ENCODE results near the gene TRIM16. TPM values are rescaled to one million over a fixed set of nuclear protein-coding genes. Genes with fewer than 3 reads are reported as not detected.
A peak's percentile ranks its signal among the peaks of the same experiment; 100 is the strongest.
"Not testable (repeated sequence)": the region's sequence is repeated elsewhere in the genome, so short reads cannot be mapped to it uniquely, and the experiment has no call there.

The TRIM16 gene
- polyA plus RNA-seq, 2 of the 4 experiments (the other 2 are of a cell fraction) = 275 to 297 TPM

DNA sequence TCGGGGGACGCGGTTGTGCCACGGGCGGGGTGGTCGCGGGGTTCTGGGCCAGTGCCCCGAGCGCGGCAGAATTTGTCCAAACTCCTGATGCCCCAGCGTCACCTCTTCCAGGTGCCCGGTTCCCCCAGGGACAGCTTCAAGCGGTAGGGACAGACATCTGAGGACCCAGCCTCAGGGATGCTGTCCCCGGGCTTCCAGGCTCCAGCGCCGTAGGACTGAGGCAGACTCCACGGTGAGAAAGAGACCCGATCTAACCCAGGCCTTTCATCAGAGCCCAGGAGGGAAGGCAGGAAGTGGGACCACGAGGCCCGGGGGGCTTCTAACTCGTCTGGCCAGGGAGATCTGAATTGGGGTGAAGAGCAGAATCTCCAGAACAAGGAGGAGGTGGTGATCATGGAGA is 15.8 kb upstream of the TRIM16 start:
- H3K4me1 ChIP-seq; CTCF ChIA-PET; H3K9me3 ChIP-seq; DNase-seq (ENCODE audit: low read depth in 1 of 2, low spot score in 1 of 2); FAIRE-seq: not testable (repeated sequence)
- POLR2A ChIA-PET = interaction anchor here (1.2 kb wide), 1 partner anchor 49 kb away, joined by 11 read pairs; no protein-coding TSS in a partner anchor
- Histone ChIP-seq H3K4me2 (peak overlapping the region; percentile 66; the same call in 2 of the 3 replicates), H3K4me3 (peak overlapping the region; percentile 61), H3K27ac (peak overlapping the region; percentile 77 to 89)
- no CpG with 5 or more reads among the region's 21 CpGs for WGBS (ENCODE audit: missing lambda C conversion rate)
- peak; percentile 37 to 61 for ATAC-seq

DNA sequence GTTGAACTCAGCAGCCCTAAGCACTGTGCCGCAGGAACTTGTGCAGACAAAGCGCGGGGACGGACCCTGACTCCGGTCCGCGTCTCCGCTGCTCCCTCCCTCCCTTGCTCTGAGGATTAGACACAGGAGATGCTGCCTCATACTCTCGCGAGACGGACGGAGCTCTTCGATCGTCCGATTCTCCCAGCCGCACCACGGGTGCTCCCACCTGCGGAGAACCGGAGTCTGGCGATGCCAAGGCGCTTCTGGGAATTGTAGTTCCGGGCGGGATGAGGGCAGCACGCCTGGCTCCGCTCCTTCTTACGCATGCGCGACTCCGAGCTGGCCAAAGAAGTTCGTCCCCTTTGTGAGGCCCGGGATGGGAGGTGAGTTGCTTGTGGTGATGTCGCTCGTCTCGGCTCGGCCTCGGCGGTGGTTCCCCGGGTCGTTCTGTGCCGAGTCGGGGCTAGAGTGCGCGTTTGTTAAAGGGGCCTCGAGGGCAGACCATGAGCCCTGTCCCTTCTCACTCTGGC is 15.4 kb upstream of the TRIM16 start, which contains the start of gene ZNF286A:
TSS of gene ZNF286A (plus strand) at position 340 of the 512 bp plus-strand sequence. CDS start 578 bp downstream, outside the sequence.
- CTCF ChIA-PET, H3K9me3 ChIP-seq, H3K4me1 ChIP-seq: not testable (repeated sequence)
- H3K4me3 ChIP-seq = peak within 1 kb of the TSS; percentile 61
- peak; percentile 99 for ATAC-seq
- POLR2A ChIA-PET = interaction anchor here (0.6 to 1.2 kb wide), 3 partner anchors 43 to 300 kb away, joined by 3 to 11 read pairs (median 3); partner anchors contain the start of genes TTC19 and ZSWIM7
- FAIRE-seq = peak; percentile 96
- H3K27ac ChIP-seq = peak within 1 kb of the TSS; percentile 77 to 89
- WGBS (ENCODE audit: missing lambda C conversion rate) = 2% methylated on average over 15 of the region's 44 CpGs
- H3K4me2 ChIP-seq = peak within 1 kb of the TSS; percentile 72
- TF ChIP-seq CHD2 (IDR thresholded peaks at IDR 0.05; ENCODE audit: low read length, partially characterized antibody) (peak; percentile 89), POLR2A (IDR thresholded peaks at IDR 0.05; ENCODE audit: low read length) (peak; percentile 44), PHF8 (IDR thresholded peaks at IDR 0.05; ENCODE audit: borderline replicate concordance, low read depth) (0 out of 2 replicates have a peak, but pooled peaks have one; percentile 41), JUN (IDR thresholded peaks at IDR 0.05) (0 out of 5 replicates have a peak, but pooled peaks of 1 of the 2 experiments have one; percentile 19)
- TF ChIP-seq, protein P1, sequence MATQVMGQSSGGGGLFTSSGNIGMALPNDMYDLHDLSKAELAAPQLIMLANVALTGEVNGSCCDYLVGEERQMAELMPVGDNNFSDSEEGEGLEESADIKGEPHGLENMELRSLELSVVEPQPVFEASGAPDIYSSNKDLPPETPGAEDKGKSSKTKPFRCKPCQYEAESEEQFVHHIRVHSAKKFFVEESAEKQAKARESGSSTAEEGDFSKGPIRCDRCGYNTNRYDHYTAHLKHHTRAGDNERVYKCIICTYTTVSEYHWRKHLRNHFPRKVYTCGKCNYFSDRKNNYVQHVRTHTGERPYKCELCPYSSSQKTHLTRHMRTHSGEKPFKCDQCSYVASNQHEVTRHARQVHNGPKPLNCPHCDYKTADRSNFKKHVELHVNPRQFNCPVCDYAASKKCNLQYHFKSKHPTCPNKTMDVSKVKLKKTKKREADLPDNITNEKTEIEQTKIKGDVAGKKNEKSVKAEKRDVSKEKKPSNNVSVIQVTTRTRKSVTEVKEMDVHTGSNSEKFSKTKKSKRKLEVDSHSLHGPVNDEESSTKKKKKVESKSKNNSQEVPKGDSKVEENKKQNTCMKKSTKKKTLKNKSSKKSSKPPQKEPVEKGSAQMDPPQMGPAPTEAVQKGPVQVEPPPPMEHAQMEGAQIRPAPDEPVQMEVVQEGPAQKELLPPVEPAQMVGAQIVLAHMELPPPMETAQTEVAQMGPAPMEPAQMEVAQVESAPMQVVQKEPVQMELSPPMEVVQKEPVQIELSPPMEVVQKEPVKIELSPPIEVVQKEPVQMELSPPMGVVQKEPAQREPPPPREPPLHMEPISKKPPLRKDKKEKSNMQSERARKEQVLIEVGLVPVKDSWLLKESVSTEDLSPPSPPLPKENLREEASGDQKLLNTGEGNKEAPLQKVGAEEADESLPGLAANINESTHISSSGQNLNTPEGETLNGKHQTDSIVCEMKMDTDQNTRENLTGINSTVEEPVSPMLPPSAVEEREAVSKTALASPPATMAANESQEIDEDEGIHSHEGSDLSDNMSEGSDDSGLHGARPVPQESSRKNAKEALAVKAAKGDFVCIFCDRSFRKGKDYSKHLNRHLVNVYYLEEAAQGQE (IDR thresholded peaks at IDR 0.05) = peak; percentile 89
- TF ChIP-seq, protein P2, sequence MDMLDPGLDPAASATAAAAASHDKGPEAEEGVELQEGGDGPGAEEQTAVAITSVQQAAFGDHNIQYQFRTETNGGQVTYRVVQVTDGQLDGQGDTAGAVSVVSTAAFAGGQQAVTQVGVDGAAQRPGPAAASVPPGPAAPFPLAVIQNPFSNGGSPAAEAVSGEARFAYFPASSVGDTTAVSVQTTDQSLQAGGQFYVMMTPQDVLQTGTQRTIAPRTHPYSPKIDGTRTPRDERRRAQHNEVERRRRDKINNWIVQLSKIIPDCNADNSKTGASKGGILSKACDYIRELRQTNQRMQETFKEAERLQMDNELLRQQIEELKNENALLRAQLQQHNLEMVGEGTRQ (IDR thresholded peaks at IDR 0.05) = peak; percentile 39
- TF ChIP-seq, protein P3, sequence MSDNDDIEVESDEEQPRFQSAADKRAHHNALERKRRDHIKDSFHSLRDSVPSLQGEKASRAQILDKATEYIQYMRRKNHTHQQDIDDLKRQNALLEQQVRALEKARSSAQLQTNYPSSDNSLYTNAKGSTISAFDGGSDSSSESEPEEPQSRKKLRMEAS (IDR thresholded peaks at IDR 0.05) = peak; percentile 73
- DNase-seq (ENCODE audit: low read depth in 1 of 2, low spot score in 1 of 2) = peak; percentile 91 to 100

DNA sequence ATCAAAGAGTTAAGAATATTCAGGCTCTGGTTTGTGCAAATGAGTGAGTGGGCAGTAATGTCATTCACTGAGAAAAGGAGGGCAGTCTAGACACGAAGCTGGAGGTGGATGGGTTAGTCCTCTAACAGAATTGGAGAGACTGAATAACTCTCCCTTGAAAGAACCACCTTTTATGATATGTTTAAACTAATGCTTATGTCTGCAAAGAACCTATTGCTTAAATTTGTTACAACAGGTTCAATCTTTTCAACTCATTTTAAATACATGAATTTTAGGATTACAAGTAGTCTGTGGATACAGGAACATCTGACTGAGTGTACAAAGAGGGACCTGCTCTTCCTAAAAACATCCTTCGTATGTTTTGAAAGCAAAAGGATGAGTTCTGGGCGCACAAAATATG is 14.9 kb upstream of the TRIM16 start:
- peak overlapping the region; percentile 72 for H3K4me2 ChIP-seq
- FAIRE-seq (peak; percentile 82), ATAC-seq (peak; percentile 23 to 42; a peak in 5 of 6 replicates)
- POLR2A ChIA-PET = interaction anchor here (0.6 to 1.2 kb wide), 3 partner anchors 43 to 300 kb away, joined by 3 to 11 read pairs (median 3); partner anchors contain the start of genes TTC19 and ZSWIM7
- H3K4me1 ChIP-seq; DNase-seq (ENCODE audit: low read depth in 1 of 2, low spot score in 1 of 2); CTCF ChIA-PET; H3K9me3 ChIP-seq: not testable (repeated sequence)
- peak overlapping the region; percentile 61 for H3K4me3 ChIP-seq
- H3K27ac ChIP-seq = peak overlapping the region; percentile 77 to 81
- WGBS (ENCODE audit: missing lambda C conversion rate) = 6% methylated on average over 3 of the region's 3 CpGs
- peak; percentile 50; the same call in 1 of the 2 replicates for TF ChIP-seq PHF8 (IDR thresholded peaks at IDR 0.05; ENCODE audit: borderline replicate concordance, low read depth)

DNA sequence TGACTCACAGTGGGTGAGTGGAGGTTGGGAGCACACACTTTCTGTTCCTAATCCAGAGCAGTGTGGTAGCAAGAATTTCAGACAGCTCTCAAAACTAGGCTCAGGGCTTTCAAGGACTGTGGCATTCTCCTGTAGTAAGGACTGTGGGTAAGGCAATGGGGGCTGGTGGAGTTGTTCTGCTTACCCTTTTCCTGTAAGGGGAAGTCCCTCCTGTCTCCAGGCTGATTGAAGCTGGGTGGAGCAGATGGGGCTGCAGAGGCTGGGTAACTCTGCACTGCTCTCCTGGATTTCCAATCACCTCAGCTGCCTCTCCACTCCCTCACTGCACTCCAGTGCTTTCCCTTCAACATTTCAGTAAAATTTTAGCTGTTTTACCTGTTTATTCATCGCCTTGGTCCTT is 3.4 kb upstream of the TRIM16 start:
- 80% methylated on average over 1 of the region's 1 CpG for WGBS (ENCODE audit: missing lambda C conversion rate)
- H3K4me3 ChIP-seq; CTCF ChIA-PET; ATAC-seq; H3K4me2 ChIP-seq; DNase-seq (ENCODE audit: low read depth in 1 of 2, low spot score in 1 of 2); H3K27ac ChIP-seq; H3K9me3 ChIP-seq; FAIRE-seq; POLR2A ChIA-PET: not testable (repeated sequence)
- H3K4me1 ChIP-seq = peaks cover 11% of the 10 kb centered on the region; the same call in 2 of the 3 replicates

DNA sequence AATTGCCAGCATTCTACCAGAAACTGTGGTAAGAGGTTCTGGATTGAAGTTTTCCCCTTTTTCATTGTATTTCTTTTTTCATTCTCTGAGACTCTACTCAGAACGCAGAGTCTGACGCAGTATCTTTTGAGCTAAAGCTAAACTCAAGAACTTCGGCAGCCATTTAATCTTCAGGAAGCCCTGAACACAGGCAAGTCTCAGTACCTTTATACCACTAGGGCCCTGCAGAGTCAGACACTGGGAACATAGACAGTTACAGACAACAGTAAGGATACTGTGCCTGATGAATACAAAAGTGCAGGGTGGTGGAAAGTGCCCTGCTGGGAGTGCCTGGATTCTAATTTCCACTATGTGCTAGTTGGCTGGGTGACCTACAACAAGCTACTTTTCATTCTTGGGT is 976 bp downstream of the TRIM16 start:
- FAIRE-seq = not testable (repeated sequence)
- peak in 1 of 2 experiments; percentile 31; a peak in 2 of 6 replicates for ATAC-seq

DNA sequence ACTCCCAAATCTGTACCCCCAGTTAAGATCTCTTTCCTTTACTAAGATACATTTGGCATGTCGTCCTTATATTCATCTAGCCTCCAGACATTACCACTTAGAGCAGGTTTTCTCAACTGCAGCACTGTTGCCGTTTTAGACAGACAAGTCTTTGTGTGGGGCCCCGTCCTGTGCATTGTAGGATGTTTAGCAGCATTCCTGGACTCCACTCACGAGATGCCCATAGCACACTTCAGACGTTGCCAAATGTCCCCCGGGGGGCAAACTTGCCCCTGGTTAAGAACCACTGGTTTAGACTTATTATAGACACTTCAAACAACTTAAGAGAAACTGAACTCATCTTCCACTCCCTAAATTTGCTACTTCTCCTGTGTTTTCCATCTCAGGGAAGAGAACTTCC is 8.1 kb downstream of the TRIM16 start:
- H3K4me1 ChIP-seq; FAIRE-seq; POLR2A ChIA-PET; DNase-seq (ENCODE audit: low read depth in 1 of 2, low spot score in 1 of 2); H3K4me3 ChIP-seq; CTCF ChIA-PET; ATAC-seq; H3K4me2 ChIP-seq; H3K27ac ChIP-seq; H3K9me3 ChIP-seq: not testable (repeated sequence)
- 91% methylated on average over 6 of the region's 6 CpGs for WGBS (ENCODE audit: missing lambda C conversion rate)

More for the DNA sequence above, 976 bp downstream of the TRIM16 start:
- DNase-seq (ENCODE audit: low read depth in 1 of 2, low spot score in 1 of 2); POLR2A ChIA-PET; CTCF ChIA-PET; H3K9me3 ChIP-seq: not testable (repeated sequence)
- peak overlapping the region; percentile 66 to 82; a peak in 4 of 6 replicates for H3K27ac ChIP-seq
- H3K4me3 ChIP-seq = peak overlapping the region; percentile 57; the same call in 2 of the 3 replicates
- peaks cover 13% of the 10 kb centered on the region; the same call in 2 of the 3 replicates for H3K4me1 ChIP-seq
- WGBS (ENCODE audit: missing lambda C conversion rate) = 93% methylated on average over 3 of the region's 3 CpGs
- peak overlapping the region; percentile 83 for H3K4me2 ChIP-seq

DNA sequence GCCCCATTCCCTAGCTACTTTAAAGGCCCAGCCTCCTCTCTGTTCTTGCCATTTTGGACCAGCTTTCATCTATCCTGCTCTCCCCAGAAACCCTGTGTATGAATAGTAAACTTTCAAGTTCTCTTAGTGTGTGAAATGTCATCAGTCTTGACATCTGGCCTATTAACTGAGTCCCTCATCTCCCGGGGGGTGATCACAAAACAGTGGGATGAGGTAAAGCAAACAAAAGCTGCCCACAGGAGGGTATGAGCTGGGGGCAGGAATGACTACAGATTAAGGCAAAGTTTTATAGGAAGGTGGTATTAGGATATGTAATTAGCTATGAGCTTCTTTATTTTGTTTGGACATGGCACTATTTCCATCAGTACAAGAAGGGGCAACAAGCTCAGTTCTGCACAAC is 9.5 kb downstream of the TRIM16 start:
- H3K4me2 ChIP-seq; H3K9me3 ChIP-seq; H3K4me3 ChIP-seq; H3K27ac ChIP-seq; ATAC-seq; DNase-seq (ENCODE audit: low read depth in 1 of 2, low spot score in 1 of 2); H3K4me1 ChIP-seq; CTCF ChIA-PET: not testable (repeated sequence)
- peak; percentile 92 for FAIRE-seq
- POLR2A ChIA-PET = interaction anchor here (0.6 kb wide), 1 partner anchor 37 kb away, joined by 8 read pairs; no protein-coding TSS in a partner anchor
- 88% methylated on average over 1 of the region's 1 CpG for WGBS (ENCODE audit: missing lambda C conversion rate)

DNA sequence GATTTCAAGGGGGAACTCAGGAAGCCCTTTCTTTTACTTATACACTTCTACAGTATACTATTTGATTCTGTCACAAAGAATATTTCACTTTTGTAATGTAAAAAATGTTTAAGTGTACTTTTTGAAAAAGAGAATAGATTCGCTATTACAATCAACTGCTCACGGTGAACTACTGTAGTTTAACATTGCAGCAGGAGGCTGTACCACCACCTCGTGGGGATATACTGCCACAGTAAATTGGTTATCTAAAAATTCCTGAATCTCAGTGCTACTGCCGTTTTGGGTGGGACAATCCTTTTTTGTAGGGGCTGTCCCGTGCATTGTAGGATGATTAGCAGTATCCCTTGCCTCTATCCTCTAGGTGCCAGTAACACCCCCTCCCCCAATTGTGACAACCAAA is 14.6 kb downstream of the TRIM16 start:
- CTCF ChIA-PET; H3K4me1 ChIP-seq; H3K27ac ChIP-seq; POLR2A ChIA-PET; H3K9me3 ChIP-seq; H3K4me3 ChIP-seq; DNase-seq (ENCODE audit: low read depth in 1 of 2, low spot score in 1 of 2); H3K4me2 ChIP-seq: not testable (repeated sequence)
- WGBS (ENCODE audit: missing lambda C conversion rate) = 79% methylated on average over 5 of the region's 5 CpGs
- FAIRE-seq (peak; percentile 88), ATAC-seq (0 out of 6 replicates have a peak, but pooled peaks of 1 of the 2 experiments have one; percentile 54)

Data from A549 (cell line).